Astrocyte (in vitro differentiated cells and primary cell): ENCODE data around the gene BRSK1.

ENCODE experiments used
- CTCF ChIP-seq: IDR thresholded peaks from 2 replicates; pipeline ENCODE4 v1.5.1; 2011; ENCODE audit warnings: low read depth, mild to moderate bottlenecking, inconsistent platforms, low read length, moderate library complexity; ENCODE audit not compliant: insufficient read depth
- EZH2 ChIP-seq: IDR thresholded peaks from 2 replicates; pipeline ENCODE4 v1.6.1; 2012; ENCODE audit warnings: mild to moderate bottlenecking, low read length, inconsistent platforms; ENCODE audit not compliant: insufficient read depth

GRCh38 chr19:55358943-55359908 lies 75.4 kb downstream of the BRSK1 start:
- TF ChIP-seq CTCF = no peak
- TF ChIP-seq EZH2 = no peak
